ENCODE results near the gene SLC5A6. TPM values are rescaled to one million over a fixed set of nuclear protein-coding genes. Genes with fewer than 3 reads are reported as not detected.
A peak's percentile ranks its signal among the peaks of the same experiment; 100 is the strongest.

The SLC5A6 gene
- total RNA-seq: 10 to 100 TPM; 31.6 to 32.2 TPM

GRCh38 chr2:27211943-27212625, at the start of gene SLC5A6, which contains the start of gene ATRAID:
TSS of gene SLC5A6 (minus strand) at chr2:27212268. CDS start at chr2:27207650, 4,618 bp downstream.
TSS of gene ATRAID (plus strand) at chr2:27212041. CDS start at chr2:27212369, 328 bp downstream.
- DNase-seq (peak; percentile 96), ATAC-seq (ENCODE audit: low read depth) (peak; percentile 91)
- POLR2A ChIA-PET: interaction anchor here (0.5 to 1.8 kb wide), 13 partner anchors 20 to 234 kb away, joined by 3 to 12 read pairs (median 3); partner anchors contain the start of genes AGBL5 and PREB
- no peaks in the 10 kb centered on the region for H3K9me3 Mint-ChIP-seq
- H3K4me3 Mint-ChIP-seq: peak within 1 kb of the TSS; percentile 99
- peaks cover 3% of the 10 kb centered on the region for H3K36me3 Mint-ChIP-seq
- H3K27me3 Mint-ChIP-seq: no peaks in the 10 kb centered on the region
- H3K27ac Mint-ChIP-seq: peak within 1 kb of the TSS; percentile 100
- peaks cover 29% of the 10 kb centered on the region for H3K4me1 Mint-ChIP-seq

- H3K36me3 Mint-ChIP-seq: no peaks in the 10 kb centered on the region
- POLR2A ChIA-PET: no interaction called here
- peaks cover 22% of the 10 kb centered on the region for H3K4me1 Mint-ChIP-seq
- peak overlapping the region; percentile 75 for H3K4me3 Mint-ChIP-seq
- DNase-seq (no peak), ATAC-seq (ENCODE audit: low read depth) (no peak)
- no peaks in the 10 kb centered on the region for H3K9me3 Mint-ChIP-seq
- peaks cover 48% of the 10 kb centered on the region for H3K27me3 Mint-ChIP-seq
- H3K27ac Mint-ChIP-seq: no peak overlapping the region
These were observed 49.3 kb upstream of the SLC5A6 start for GRCh38 chr2:27261241-27261925.

GRCh38 chr2:27258051-27258450, 46.0 kb upstream of the SLC5A6 start:
- no peaks in the 10 kb centered on the region for H3K9me3 Mint-ChIP-seq
- POLR2A ChIA-PET: no interaction called here
- H3K27ac Mint-ChIP-seq: no peak overlapping the region
- peaks cover 8% of the 10 kb centered on the region for H3K4me1 Mint-ChIP-seq
- H3K27me3 Mint-ChIP-seq: peaks cover 51% of the 10 kb centered on the region
- H3K4me3 Mint-ChIP-seq: no peak overlapping the region
- no peak for ATAC-seq (ENCODE audit: low read depth)
- H3K36me3 Mint-ChIP-seq: no peaks in the 10 kb centered on the region
- no peak for DNase-seq

GRCh38 chr2:27256855-27257454, 44.9 kb upstream of the SLC5A6 start:
- Mint-ChIP-seq H3K36me3 (no peaks in the 10 kb centered on the region), H3K4me3 (no peak overlapping the region), H3K27me3 (peaks cover 51% of the 10 kb centered on the region), H3K4me1 (peaks cover 8% of the 10 kb centered on the region), H3K9me3 (no peaks in the 10 kb centered on the region), H3K27ac (no peak overlapping the region)
- ATAC-seq (ENCODE audit: low read depth) (no peak), DNase-seq (no peak)
- POLR2A ChIA-PET: no interaction called here

GRCh38 chr2:27255660-27256059, 43.6 kb upstream of the SLC5A6 start:
- Mint-ChIP-seq H3K27me3 (peaks cover 42% of the 10 kb centered on the region), H3K4me3 (no peak overlapping the region)

GRCh38 chr2:27255187-27255586, 43.1 kb upstream of the SLC5A6 start:
- Mint-ChIP-seq H3K27me3 (peaks cover 37% of the 10 kb centered on the region), H3K36me3 (no peaks in the 10 kb centered on the region), H3K9me3 (no peaks in the 10 kb centered on the region), H3K27ac (no peak overlapping the region), H3K4me3 (no peak overlapping the region), H3K4me1 (no peaks in the 10 kb centered on the region)
- ATAC-seq (ENCODE audit: low read depth) (no peak), DNase-seq (no peak)
- POLR2A ChIA-PET: no interaction called here

More at GRCh38 chr2:27255660-27256059, 43.6 kb upstream of the SLC5A6 start:
- no peak overlapping the region for H3K27ac Mint-ChIP-seq
- H3K9me3 Mint-ChIP-seq: no peaks in the 10 kb centered on the region
- no peak for ATAC-seq (ENCODE audit: low read depth)
- POLR2A ChIA-PET: no interaction called here
- no peaks in the 10 kb centered on the region for H3K4me1 Mint-ChIP-seq
- no peaks in the 10 kb centered on the region for H3K36me3 Mint-ChIP-seq
- no peak for DNase-seq

- Mint-ChIP-seq H3K4me1 (peaks cover 4% of the 10 kb centered on the region), H3K27me3 (peaks cover 26% of the 10 kb centered on the region), H3K4me3 (no peak overlapping the region), H3K9me3 (no peaks in the 10 kb centered on the region), H3K36me3 (no peaks in the 10 kb centered on the region), H3K27ac (no peak overlapping the region)
- POLR2A ChIA-PET: interaction anchor here (1.0 kb wide), 1 partner anchor 51 kb away, joined by 3 read pairs; no protein-coding TSS in a partner anchor
- no peak for ATAC-seq (ENCODE audit: low read depth)
- DNase-seq: no peak
These were observed 39.7 kb upstream of the SLC5A6 start for GRCh38 chr2:27251766-27252165.

- no peak for ATAC-seq (ENCODE audit: low read depth)
- no peak for DNase-seq
- H3K27ac Mint-ChIP-seq: no peak overlapping the region
- H3K36me3 Mint-ChIP-seq: no peaks in the 10 kb centered on the region
- H3K27me3 Mint-ChIP-seq: peaks cover 17% of the 10 kb centered on the region
- peaks cover 4% of the 10 kb centered on the region for H3K4me1 Mint-ChIP-seq
- H3K4me3 Mint-ChIP-seq: no peak overlapping the region
- no peaks in the 10 kb centered on the region for H3K9me3 Mint-ChIP-seq
- POLR2A ChIA-PET: interaction anchor here (1.0 kb wide), 1 partner anchor 52 kb away, joined by 3 read pairs; no protein-coding TSS in a partner anchor
These were observed 38.7 kb upstream of the SLC5A6 start for GRCh38 chr2:27250652-27251379.

- Mint-ChIP-seq H3K36me3 (no peaks in the 10 kb centered on the region), H3K9me3 (no peaks in the 10 kb centered on the region), H3K27ac (no peak overlapping the region), H3K4me3 (no peak overlapping the region), H3K27me3 (peaks cover 11% of the 10 kb centered on the region), H3K4me1 (peaks cover 4% of the 10 kb centered on the region)
- POLR2A ChIA-PET: no interaction called here
- DNase-seq: peak; percentile 80
- ATAC-seq (ENCODE audit: low read depth): peak; percentile 78
These were observed 38.0 kb upstream of the SLC5A6 start for GRCh38 chr2:27249891-27250651.

GRCh38 chr2:27249159-27249890, 37.3 kb upstream of the SLC5A6 start:
- POLR2A ChIA-PET: no interaction called here

GRCh38 chr2:27247893-27248292, 35.8 kb upstream of the SLC5A6 start:
- Mint-ChIP-seq H3K27me3 (peaks cover 4% of the 10 kb centered on the region), H3K9me3 (no peaks in the 10 kb centered on the region), H3K36me3 (no peaks in the 10 kb centered on the region), H3K4me3 (no peak overlapping the region), H3K27ac (no peak overlapping the region), H3K4me1 (peaks cover 4% of the 10 kb centered on the region)
- POLR2A ChIA-PET: interaction anchor here (1.0 kb wide), 1 partner anchor 15 kb away, joined by 3 read pairs; the partner anchor contains the start of gene SLC30A3
- DNase-seq (no peak), ATAC-seq (ENCODE audit: low read depth) (no peak)

More at GRCh38 chr2:27249159-27249890, 37.3 kb upstream of the SLC5A6 start:
- no peak overlapping the region for H3K4me3 Mint-ChIP-seq
- H3K27ac Mint-ChIP-seq: no peak overlapping the region
- no peaks in the 10 kb centered on the region for H3K9me3 Mint-ChIP-seq
- peaks cover 4% of the 10 kb centered on the region for H3K4me1 Mint-ChIP-seq
- H3K36me3 Mint-ChIP-seq: no peaks in the 10 kb centered on the region
- DNase-seq (no peak), ATAC-seq (ENCODE audit: low read depth) (no peak)
- H3K27me3 Mint-ChIP-seq: peaks cover 6% of the 10 kb centered on the region

- H3K36me3 Mint-ChIP-seq: peaks cover 3% of the 10 kb centered on the region
- POLR2A ChIA-PET: no interaction called here
- peaks cover 9% of the 10 kb centered on the region for H3K4me1 Mint-ChIP-seq
- DNase-seq (no peak), ATAC-seq (ENCODE audit: low read depth) (no peak)
- H3K4me3 Mint-ChIP-seq: no peak overlapping the region
- H3K9me3 Mint-ChIP-seq: no peaks in the 10 kb centered on the region
- no peak overlapping the region for H3K27ac Mint-ChIP-seq
- no peaks in the 10 kb centered on the region for H3K27me3 Mint-ChIP-seq
These were observed 33.6 kb upstream of the SLC5A6 start for GRCh38 chr2:27245626-27246025.
